MM.1S (cell line): Measurements from ENCODE around the gene NUP98.

Experiments used
- DNase-seq: peaks from one replicate; pipeline ENCODE4 v3.0.0-alpha.2; 2015
- H2AFZ ChIP-seq: fragments of 300-600 bp; sonication (generic); 2 replicates; pipeline ENCODE4 v1.6.0; 2016; ENCODE audit warnings: antibody characterized with exemption, low read length
- H3F3A ChIP-seq: fragments of 300-600 bp; sonication (generic); 2 replicates; pipeline ENCODE4 v1.6.1; 2016; ENCODE audit warnings: mild to moderate bottlenecking, antibody characterized with exemption, low read length, moderate library complexity, mixed read lengths; ENCODE audit not compliant: insufficient read depth
- H3K27ac ChIP-seq: fragments of 300-600 bp; sonication (generic); 2 replicates; pipeline ENCODE4 v1.5.1; 2016; ENCODE audit warnings: mild to moderate bottlenecking, low read length
- H3K27me3 ChIP-seq: fragments of 300-600 bp; sonication (generic); replicated peaks from 2 replicates; pipeline ENCODE4 v1.6.0; 2016; ENCODE audit warnings: low read length; ENCODE audit not compliant: insufficient read depth
- H3K36me3 ChIP-seq: fragments of 300-600 bp; sonication (generic); replicated peaks from 2 replicates; pipeline ENCODE4 v1.6.1; 2016; ENCODE audit warnings: mild to moderate bottlenecking, low read length, mixed read lengths; ENCODE audit not compliant: insufficient read depth
- H3K4me1 ChIP-seq: fragments of 300-600 bp; sonication (generic); 2 replicates; pipeline ENCODE4 v1.6.1; 2016; ENCODE audit warnings: low read length, mixed read lengths
- H3K4me2 ChIP-seq: fragments of 300-600 bp; sonication (generic); 2 replicates; pipeline ENCODE4 v1.6.0; 2016; ENCODE audit warnings: low read depth, low read length
- H3K4me3 ChIP-seq: fragments of 300-600 bp; sonication (generic); 2 replicates; pipeline ENCODE4 v1.5.1; 2016; ENCODE audit warnings: low read length, mixed read lengths
- H3K79me2 ChIP-seq: fragments of 300-600 bp; sonication (generic); 2 replicates; pipeline ENCODE4 v1.6.1; 2016; ENCODE audit warnings: mixed run types, low read length, mixed read lengths
- H3K9ac ChIP-seq: fragments of 300-600 bp; sonication (generic); 2 replicates; pipeline ENCODE4 v1.6.1; 2016; ENCODE audit warnings: low read length, mixed read lengths
- H3K9me2 ChIP-seq: fragments of 300-600 bp; sonication (generic); replicated peaks from 2 replicates; pipeline ENCODE4 v1.6.1; 2016; ENCODE audit warnings: mild to moderate bottlenecking, low read length, mixed read lengths; ENCODE audit not compliant: insufficient read depth
- H3K9me3 ChIP-seq: fragments of 300-600 bp; sonication (generic); replicated peaks from 2 replicates; pipeline ENCODE4 v1.6.1; 2016; ENCODE audit warnings: mild to moderate bottlenecking, low read length, mixed read lengths; ENCODE audit not compliant: insufficient read depth
- H4K20me1 ChIP-seq: fragments of 300-600 bp; sonication (generic); 2 replicates; pipeline ENCODE4 v1.6.1; 2016; ENCODE audit warnings: mild to moderate bottlenecking, low read length, moderate library complexity, mixed read lengths; ENCODE audit not compliant: insufficient read depth
- CTCF ChIP-seq: fragments of 300-600 bp; sonication (generic); IDR thresholded peaks from 2 replicates; pipeline ENCODE4 v1.5.1; 2016; ENCODE audit warnings: antibody characterized with exemption, low read length, mixed read lengths
- EZH2 ChIP-seq: fragments of 300-600 bp; sonication (generic); optimal IDR thresholded peaks from 2 replicates; pipeline ENCODE3; 2017; ENCODE audit warnings: low read depth, mild to moderate bottlenecking, antibody characterized with exemption, low read length, mixed read lengths
- EZH2phosphoT487 ChIP-seq: fragments of 300-600 bp; sonication (generic); IDR thresholded peaks from 2 replicates; pipeline ENCODE4 v1.6.1; 2018; ENCODE audit warnings: antibody characterized with exemption, low read length

NUP98 gene

GRCh38 chr11:3632070-3632660 is 165.2 kb downstream of the NUP98 start:
- no peak overlapping the region for H3K4me3 ChIP-seq
- no peaks in the 10 kb centered on the region for H3K9me2 ChIP-seq
- no peaks in the 10 kb centered on the region for H3F3A ChIP-seq
- no peak overlapping the region for H3K27ac ChIP-seq
- TF ChIP-seq EZH2phosphoT487 (no peak), CTCF (no peak), EZH2 (no peak)
- no peak overlapping the region for H3K9ac ChIP-seq
- H3K4me1 ChIP-seq: peaks cover 10% of the 10 kb centered on the region
- no peak for DNase-seq
- H3K9me3 ChIP-seq: no peaks in the 10 kb centered on the region
- no peak overlapping the region for H3K4me2 ChIP-seq
- H3K79me2 ChIP-seq: no peaks in the 10 kb centered on the region
- H3K36me3 ChIP-seq: no peaks in the 10 kb centered on the region
- H3K27me3 ChIP-seq: no peaks in the 10 kb centered on the region
- no peaks in the 10 kb centered on the region for H4K20me1 ChIP-seq
- H2AFZ ChIP-seq: no peak overlapping the region

GRCh38 chr11:3631331-3631730 is 166.0 kb downstream of the NUP98 start:
- TF ChIP-seq EZH2phosphoT487: no peak
- TF ChIP-seq CTCF: no peak
- TF ChIP-seq EZH2: no peak
- no peak for DNase-seq
- no peak overlapping the region for H2AFZ ChIP-seq
- no peak overlapping the region for H3K4me3 ChIP-seq
- no peak overlapping the region for H3K4me2 ChIP-seq
- no peak overlapping the region for H3K9ac ChIP-seq
- no peaks in the 10 kb centered on the region for H4K20me1 ChIP-seq
- H3K9me3 ChIP-seq: no peaks in the 10 kb centered on the region
- H3K79me2 ChIP-seq: no peaks in the 10 kb centered on the region
- no peaks in the 10 kb centered on the region for H3F3A ChIP-seq
- H3K4me1 ChIP-seq: peaks cover 10% of the 10 kb centered on the region
- no peaks in the 10 kb centered on the region for H3K36me3 ChIP-seq
- no peak overlapping the region for H3K27ac ChIP-seq
- H3K9me2 ChIP-seq: no peaks in the 10 kb centered on the region
- no peaks in the 10 kb centered on the region for H3K27me3 ChIP-seq

GRCh38 chr11:3627291-3627690 is 170.1 kb downstream of the NUP98 start:
- no peak overlapping the region for H3K4me2 ChIP-seq
- no peaks in the 10 kb centered on the region for H3K4me1 ChIP-seq
- no peak overlapping the region for H3K9ac ChIP-seq
- TF ChIP-seq EZH2 (no peak), EZH2phosphoT487 (no peak), CTCF (no peak)
- H3K27me3 ChIP-seq: no peaks in the 10 kb centered on the region
- H4K20me1 ChIP-seq: no peaks in the 10 kb centered on the region
- H3K27ac ChIP-seq: no peak overlapping the region
- no peaks in the 10 kb centered on the region for H3K9me3 ChIP-seq
- DNase-seq: no peak
- no peaks in the 10 kb centered on the region for H3F3A ChIP-seq
- H3K36me3 ChIP-seq: no peaks in the 10 kb centered on the region
- H3K79me2 ChIP-seq: no peaks in the 10 kb centered on the region
- H3K4me3 ChIP-seq: no peak overlapping the region
- no peak overlapping the region for H2AFZ ChIP-seq
- H3K9me2 ChIP-seq: no peaks in the 10 kb centered on the region
